NCI-H1436 treated with DMSO at 0.1 percent for 48 hours (cell line): ENCODE measurements around the gene CBX4.

Experiments
- DNase-seq: peaks from one replicate; lab custom pipeline; 2025; lab: John Stamatoyannopoulos, UW

CBX4 gene

DNA sequence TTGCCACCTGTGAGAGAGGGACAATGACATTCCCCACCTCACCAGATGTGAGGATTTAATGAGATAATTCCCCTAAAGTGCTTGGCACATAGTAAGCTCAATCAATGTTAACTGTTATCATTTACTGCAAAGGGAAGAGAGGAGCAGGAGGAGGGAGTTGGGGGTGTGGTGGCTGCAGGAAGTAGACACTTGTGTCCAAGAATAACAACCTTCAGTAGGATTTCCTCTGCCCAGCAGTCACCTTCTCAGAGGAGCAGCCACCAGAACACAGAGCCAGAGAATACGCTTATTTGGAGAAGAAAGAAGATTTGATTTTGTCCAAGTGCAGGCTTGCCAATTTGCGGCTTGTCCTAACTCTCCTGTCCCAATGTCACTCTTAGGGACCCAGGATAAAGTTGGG, 10.2 kb downstream of the CBX4 start:
- no peak for DNase-seq

GRCh38 chr17:79826841-79827578, 12.2 kb downstream of the CBX4 start:
- no peak for DNase-seq

GRCh38 chr17:79826204-79826680, 13.0 kb downstream of the CBX4 start:
- no peak for DNase-seq

- DNase-seq, result no peak
Observed at GRCh38 chr17:79825580-79825921, 13.7 kb downstream of the CBX4 start.

GRCh38 chr17:79824893-79825579, 14.2 kb downstream of the CBX4 start:
- no peak for DNase-seq

GRCh38 chr17:79824234-79824633, 15.0 kb downstream of the CBX4 start:
- DNase-seq, result no peak

- no peak for DNase-seq
Observed at GRCh38 chr17:79822583-79823124, 16.6 kb downstream of the CBX4 start.

DNA sequence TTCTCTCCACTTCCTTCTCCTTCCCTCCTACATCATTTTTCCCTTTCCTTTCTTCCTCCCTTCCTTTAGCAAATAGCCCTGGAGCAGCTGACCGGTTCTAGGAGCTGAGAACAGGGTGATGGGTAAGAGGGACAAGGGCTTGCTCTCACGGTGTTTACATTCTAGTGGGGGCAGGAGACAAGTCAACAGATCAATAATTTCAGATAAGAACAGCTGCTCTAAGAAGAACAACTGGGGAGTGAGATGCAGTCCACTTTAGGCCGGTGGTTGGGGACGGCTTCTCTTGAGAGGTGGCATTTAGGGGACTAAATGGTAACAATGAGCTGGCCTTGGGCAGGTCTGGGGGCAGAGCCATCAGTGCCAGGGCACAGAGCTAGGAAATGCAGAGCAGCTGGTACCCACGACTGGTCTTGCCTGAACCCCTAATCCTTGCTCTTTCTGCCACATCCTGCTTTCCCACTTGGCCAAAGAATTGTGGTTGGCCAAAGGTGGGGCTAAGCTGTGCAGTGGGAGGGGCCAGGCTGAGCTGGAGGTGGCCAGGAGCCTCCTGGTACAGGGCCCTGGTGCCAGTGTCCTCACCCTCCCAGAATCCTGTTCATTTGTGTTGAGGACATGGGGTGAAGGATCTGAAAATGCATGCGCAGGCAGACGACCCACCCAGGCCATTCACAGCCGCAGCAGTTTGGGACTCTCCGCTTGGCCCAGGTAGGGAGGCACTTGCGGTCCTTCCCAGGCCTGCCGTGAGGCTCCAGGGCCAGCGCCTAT, 17.7 kb downstream of the CBX4 start:
- no peak for DNase-seq

- no peak for DNase-seq
Observed at GRCh38 chr17:79820959-79821330, 18.3 kb downstream of the CBX4 start.

DNA sequence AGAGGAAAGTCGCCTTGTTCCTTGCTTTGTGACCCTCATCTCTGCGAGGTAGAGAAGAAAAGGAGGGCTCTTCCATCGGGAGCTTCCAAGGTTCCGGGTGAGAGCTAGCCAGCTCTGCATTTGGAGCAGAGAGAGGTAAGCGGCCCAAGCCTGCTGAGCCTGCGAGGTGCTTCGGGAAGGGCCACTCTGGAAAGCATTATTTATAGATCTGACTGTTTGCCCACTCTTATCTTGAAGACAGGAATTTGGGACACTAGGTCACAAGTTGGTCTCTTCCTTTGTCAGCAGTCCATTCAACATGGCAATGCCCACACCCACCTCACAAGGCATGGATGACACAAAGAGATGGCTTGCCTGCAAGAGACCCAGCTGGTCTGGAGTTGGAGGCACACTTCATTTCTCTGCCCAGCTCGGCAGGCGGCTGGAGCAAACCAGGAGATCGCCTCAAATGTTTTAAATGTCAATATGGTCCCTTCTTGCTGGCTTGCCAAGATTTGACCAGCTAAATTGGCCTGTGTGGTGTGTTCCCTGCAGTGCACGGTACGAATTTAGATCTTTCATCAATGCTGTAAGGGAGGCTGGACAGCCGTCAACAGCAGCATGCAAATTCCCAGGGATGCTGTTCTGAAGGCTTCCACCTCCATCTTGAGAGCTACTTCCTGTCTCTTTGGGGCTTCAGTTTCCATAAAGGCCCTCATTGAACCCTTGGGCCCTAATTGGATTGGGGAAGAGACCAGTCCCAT, 19.5 kb downstream of the CBX4 start:
- DNase-seq, result no peak

- DNase-seq, result no peak
Observed at GRCh38 chr17:79819085-79819484, 20.2 kb downstream of the CBX4 start.

DNA sequence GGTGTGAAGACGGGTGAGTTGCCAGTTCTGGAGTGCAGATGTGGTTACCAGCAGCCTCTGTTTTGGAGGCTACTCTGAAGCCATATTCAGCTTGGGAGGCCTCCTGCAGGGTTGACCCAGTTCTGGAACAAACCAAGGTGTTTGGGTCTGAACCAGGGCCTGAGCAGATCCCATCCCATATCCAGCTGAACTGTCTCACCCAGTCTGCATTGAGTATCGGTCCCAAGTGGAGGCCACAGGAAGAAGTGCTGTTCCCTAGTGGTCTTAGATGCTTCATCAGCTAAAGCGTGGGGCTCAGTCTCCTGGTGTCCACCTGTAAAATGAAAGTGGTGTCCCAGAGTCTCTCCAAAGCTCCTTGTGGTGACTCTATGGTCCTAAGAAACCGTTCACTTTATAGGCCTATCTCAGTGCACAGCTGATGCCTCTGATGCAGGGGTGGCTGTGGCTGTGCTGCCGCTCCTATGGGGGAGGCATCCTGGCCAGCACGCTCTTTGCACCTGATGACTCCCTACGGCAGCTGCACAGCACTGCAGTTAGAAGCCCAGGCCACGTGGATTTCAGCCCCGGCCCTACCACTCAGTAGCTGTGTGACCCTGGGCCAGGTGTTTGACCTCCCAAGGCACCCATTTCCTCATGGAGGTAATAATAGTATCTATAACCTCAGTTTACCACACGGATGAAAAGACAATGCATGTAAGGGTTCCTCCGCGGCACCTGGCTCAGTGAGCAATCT, 21.0 kb downstream of the CBX4 start:
- DNase-seq, result no peak

GRCh38 chr17:79815836-79816461, 23.3 kb downstream of the CBX4 start:
- no peak for DNase-seq

- no peak for DNase-seq
Observed at GRCh38 chr17:79814974-79815835, 24.0 kb downstream of the CBX4 start.

DNA sequence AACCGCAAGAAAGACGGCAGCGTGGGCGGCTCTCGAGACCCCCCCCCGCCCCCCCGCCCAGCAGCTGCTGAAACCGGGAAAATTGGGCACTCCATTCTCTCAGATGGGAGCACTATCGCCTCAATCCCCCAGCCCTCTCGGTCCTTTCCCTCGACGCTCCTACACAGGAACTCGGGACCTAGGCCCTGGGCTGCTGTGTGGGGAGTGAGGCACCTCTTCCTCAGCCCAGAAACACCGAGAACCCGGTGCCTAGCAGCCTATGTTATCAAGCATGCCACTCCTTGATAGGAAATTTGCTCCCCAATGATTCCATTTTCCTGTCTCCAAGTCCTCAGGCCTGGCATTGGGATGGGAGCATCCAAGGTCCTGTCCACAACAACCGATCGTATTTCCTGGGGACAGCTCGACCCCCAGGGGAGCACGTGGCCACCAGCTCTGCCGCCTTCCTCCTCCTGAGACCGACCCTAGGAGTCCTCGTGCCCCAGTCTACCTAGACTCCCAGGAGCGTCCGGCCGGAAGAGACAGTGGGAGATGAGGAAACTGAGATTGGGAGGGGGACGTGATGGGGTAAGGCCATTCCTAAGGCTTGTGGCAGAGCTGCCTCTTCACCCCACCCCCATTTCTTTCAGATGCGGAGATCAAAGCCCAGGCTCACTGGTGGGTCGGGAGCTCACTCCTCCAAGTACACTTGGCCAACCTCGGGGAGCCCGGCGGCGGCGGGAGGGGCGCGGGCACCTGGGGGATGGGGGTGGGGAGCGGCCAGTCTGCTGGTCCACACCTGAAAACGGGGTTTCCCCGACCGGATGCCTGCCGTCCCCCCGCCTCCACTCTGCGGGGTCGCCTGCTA, 24.9 kb downstream of the CBX4 start:
- DNase-seq, result no peak

DNA sequence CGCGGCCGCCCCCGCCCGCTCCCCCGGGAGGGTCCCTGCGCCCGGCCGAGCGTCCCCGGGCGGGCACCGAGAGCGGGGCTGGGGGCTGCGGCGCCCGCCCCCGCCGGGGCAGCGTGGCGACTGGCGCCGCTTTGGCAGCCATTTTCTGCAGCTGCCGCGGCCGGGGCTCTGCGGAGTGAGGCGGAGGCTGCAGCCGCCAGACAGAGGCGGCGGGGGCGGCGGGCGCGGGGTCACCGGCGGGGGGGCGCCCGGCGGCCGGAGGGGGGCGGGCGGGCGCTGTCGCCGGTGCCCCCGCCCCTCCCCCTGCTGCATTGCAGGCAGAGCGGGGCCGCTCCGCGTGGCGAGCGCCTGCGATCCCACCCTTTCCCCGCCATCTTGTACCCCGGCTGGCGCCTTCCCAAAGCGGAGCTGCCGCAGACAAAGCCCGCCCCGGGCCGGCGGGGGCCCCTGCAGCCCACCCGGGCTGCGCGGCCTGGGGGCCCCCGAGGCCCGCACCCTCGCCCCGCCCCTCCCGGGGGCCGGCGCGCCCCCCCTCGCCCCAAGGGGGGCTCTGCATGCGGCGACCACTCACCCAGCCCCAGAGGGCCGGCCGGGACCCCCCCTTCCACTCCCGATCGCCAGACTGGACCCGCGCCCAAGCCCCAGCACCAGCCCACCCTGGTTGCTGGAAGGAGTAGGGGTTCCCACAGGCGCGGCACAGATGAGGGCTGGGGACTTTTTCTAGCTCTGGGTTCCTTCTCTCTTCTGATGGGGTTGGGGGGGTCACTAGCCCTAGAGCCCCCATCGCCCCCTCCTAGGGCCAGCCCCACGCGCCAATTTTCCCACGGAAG, 25.7 kb downstream of the CBX4 start:
- DNase-seq, result no peak

DNA sequence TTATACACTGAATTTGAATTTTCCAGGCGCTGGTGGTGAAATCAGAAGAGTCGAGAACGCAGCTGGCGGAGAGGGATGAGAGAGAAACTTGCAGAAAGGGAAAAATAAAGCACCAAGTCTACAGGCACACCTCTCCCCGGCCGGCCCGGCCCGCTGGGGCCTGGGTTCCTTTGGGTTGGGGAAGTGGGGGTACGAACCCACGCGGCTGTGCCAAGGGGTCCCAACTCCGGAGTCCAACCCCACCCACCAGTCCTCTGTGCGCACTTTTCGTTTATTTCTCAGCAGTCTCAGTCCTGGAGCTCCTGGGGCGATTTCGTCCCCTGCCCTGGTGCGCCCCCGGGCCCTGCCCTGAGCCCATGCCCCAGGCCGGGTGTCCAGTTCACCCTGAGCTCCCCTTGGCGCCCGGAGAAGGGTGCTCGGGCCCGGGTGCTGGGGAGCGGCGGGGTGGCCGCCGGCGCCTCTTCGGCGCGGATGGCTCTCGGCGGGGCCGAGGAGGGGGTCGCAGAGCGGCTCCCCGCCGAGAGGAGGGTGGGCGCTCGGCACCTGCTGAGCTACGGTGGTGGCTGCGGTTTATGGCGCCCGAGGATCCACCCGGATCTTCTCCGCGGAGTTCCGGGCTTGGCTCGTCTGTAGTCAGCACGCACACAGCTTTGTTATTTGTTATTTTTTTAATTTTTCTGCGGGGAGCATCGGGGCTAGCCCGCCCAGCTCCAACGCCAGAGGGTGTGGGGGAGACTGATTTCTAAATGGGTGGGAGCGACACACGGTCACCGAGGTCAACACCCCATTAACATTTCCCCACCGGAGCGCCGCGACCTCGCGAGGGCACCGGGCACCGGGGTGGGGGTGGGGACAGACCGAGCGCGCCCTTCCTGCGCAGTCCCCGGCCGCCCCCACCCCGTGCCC, 26.6 kb downstream of the CBX4 start:
- DNase-seq, result no peak
